Glutamatergic neuron (in vitro differentiated cells): Measurements from ENCODE around the gene L1CAM. TPM values are rescaled to one million over a fixed set of nuclear protein-coding genes. Genes with fewer than 3 reads are reported as not detected.

ENCODE experiments used
- DNase-seq: peaks from one replicate; pipeline ENCODE4 v3.0.0; 2022
- H3K27ac Mint-ChIP-seq: one replicate; pipeline ENCODE4 v1.8.0; 2020; ENCODE audit warnings: mild to moderate bottlenecking, mixed read lengths, inconsistent platforms; ENCODE audit not compliant: unreplicated experiment
- H3K27me3 Mint-ChIP-seq: one replicate; pipeline ENCODE4 v1.8.0; 2020; ENCODE audit warnings: mild to moderate bottlenecking, moderate library complexity, mixed read lengths, inconsistent platforms; ENCODE audit not compliant: unreplicated experiment
- H3K36me3 Mint-ChIP-seq: one replicate; pipeline ENCODE4 v1.8.0; 2020; ENCODE audit warnings: mild to moderate bottlenecking, mixed read lengths, inconsistent platforms; ENCODE audit not compliant: unreplicated experiment
- H3K4me1 Mint-ChIP-seq: one replicate; pipeline ENCODE4 v1.8.0; 2020; ENCODE audit warnings: mild to moderate bottlenecking, low read depth, mixed read lengths, inconsistent platforms; ENCODE audit not compliant: unreplicated experiment
- H3K4me3 Mint-ChIP-seq: one replicate; pipeline ENCODE4 v1.8.0; 2020; ENCODE audit warnings: mild to moderate bottlenecking, mixed read lengths, inconsistent platforms; ENCODE audit not compliant: unreplicated experiment
- H3K9me3 Mint-ChIP-seq: one replicate; pipeline ENCODE4 v1.8.0; 2020; ENCODE audit warnings: mild to moderate bottlenecking, moderate library complexity, mixed read lengths, inconsistent platforms; ENCODE audit not compliant: unreplicated experiment
- total RNA-seq: library from RNA; stranded (reverse); fragmentation: NEBNext Ultra II Directional; extraction: Animal tissue kit (Norgen Biotek cat#: 25700); gene quantifications from one replicate; pipeline ENCODE4 v1.2.1, GENCODE V29; 2021; ENCODE audit not compliant: unreplicated experiment
- TF ChIP-seq, protein P1 (sequence below): fragments of 200-600 bp; sonication (generic); IDR thresholded peaks from one replicate; pipeline ENCODE4 v1.5.0; 2021; ENCODE audit not compliant: partially characterized antibody, unreplicated experiment

L1CAM gene
- total RNA-seq, 1 donor from 2014 or later: 925 TPM

- TF ChIP-seq, protein P1, sequence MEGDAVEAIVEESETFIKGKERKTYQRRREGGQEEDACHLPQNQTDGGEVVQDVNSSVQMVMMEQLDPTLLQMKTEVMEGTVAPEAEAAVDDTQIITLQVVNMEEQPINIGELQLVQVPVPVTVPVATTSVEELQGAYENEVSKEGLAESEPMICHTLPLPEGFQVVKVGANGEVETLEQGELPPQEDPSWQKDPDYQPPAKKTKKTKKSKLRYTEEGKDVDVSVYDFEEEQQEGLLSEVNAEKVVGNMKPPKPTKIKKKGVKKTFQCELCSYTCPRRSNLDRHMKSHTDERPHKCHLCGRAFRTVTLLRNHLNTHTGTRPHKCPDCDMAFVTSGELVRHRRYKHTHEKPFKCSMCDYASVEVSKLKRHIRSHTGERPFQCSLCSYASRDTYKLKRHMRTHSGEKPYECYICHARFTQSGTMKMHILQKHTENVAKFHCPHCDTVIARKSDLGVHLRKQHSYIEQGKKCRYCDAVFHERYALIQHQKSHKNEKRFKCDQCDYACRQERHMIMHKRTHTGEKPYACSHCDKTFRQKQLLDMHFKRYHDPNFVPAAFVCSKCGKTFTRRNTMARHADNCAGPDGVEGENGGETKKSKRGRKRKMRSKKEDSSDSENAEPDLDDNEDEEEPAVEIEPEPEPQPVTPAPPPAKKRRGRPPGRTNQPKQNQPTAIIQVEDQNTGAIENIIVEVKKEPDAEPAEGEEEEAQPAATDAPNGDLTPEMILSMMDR: no peak
- DNase-seq: no peak
- Mint-ChIP-seq H3K4me3 (no peak overlapping the region), H3K27me3 (peaks cover 7% of the 10 kb centered on the region), H3K36me3 (no peaks in the 10 kb centered on the region), H3K9me3 (peaks cover 11% of the 10 kb centered on the region), H3K4me1 (peaks cover 10% of the 10 kb centered on the region), H3K27ac (no peak overlapping the region)
Observed at GRCh38 chrX:153825042-153825441, 60.9 kb downstream of the L1CAM start.

GRCh38 chrX:153824348-153824747 lies 61.6 kb downstream of the L1CAM start:
- no peaks in the 10 kb centered on the region for H3K36me3 Mint-ChIP-seq
- DNase-seq: no peak
- H3K27ac Mint-ChIP-seq: peak overlapping the region; percentile 12
- no peak overlapping the region for H3K4me3 Mint-ChIP-seq
- peaks cover 10% of the 10 kb centered on the region for H3K4me1 Mint-ChIP-seq
- TF ChIP-seq, protein P1: no peak
- H3K9me3 Mint-ChIP-seq: peaks cover 11% of the 10 kb centered on the region
- H3K27me3 Mint-ChIP-seq: peaks cover 10% of the 10 kb centered on the region

GRCh38 chrX:153821066-153821465 lies 64.9 kb downstream of the L1CAM start:
- Mint-ChIP-seq H3K4me1 (peaks cover 10% of the 10 kb centered on the region), H3K36me3 (no peaks in the 10 kb centered on the region)
- no peak for DNase-seq

DNA sequence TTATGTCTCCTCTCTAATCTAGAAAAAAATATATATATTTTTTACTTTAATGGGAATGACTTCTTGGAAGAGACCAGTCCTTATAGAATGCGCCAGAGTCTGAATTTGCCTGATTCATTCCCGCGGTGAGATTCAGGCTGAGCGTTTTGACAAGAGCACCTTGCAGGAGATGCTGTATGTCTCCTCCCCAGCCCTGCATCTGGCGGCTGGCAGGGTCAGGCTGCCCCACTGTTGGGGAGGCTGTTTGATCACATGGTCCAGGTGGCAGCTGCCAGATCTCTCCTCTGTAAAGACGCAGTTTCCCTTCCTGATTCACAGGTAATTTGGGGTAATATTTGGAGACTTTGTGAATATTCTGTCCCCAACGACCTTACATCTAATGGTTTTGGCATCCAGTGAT lies 65.4 kb downstream of the L1CAM start:
- TF ChIP-seq, protein P1: no peak
- H3K4me1 Mint-ChIP-seq: peaks cover 10% of the 10 kb centered on the region
- no peaks in the 10 kb centered on the region for H3K36me3 Mint-ChIP-seq
- no peak for DNase-seq
- H3K4me3 Mint-ChIP-seq: peak overlapping the region; percentile 61
- peaks cover 9% of the 10 kb centered on the region for H3K27me3 Mint-ChIP-seq
- peak overlapping the region; percentile 62 for H3K27ac Mint-ChIP-seq
- peaks cover 7% of the 10 kb centered on the region for H3K9me3 Mint-ChIP-seq

More at GRCh38 chrX:153821066-153821465, 64.9 kb downstream of the L1CAM start:
- H3K27ac Mint-ChIP-seq: peak overlapping the region; percentile 62
- TF ChIP-seq, protein P1: no peak
- peak overlapping the region; percentile 61 for H3K4me3 Mint-ChIP-seq
- H3K9me3 Mint-ChIP-seq: peaks cover 7% of the 10 kb centered on the region
- peaks cover 9% of the 10 kb centered on the region for H3K27me3 Mint-ChIP-seq

- Mint-ChIP-seq H3K4me1 (peaks cover 10% of the 10 kb centered on the region), H3K4me3 (peak overlapping the region; percentile 63), H3K36me3 (no peaks in the 10 kb centered on the region), H3K27ac (peak overlapping the region; percentile 79), H3K27me3 (peaks cover 10% of the 10 kb centered on the region), H3K9me3 (peaks cover 7% of the 10 kb centered on the region)
- DNase-seq: no peak
- TF ChIP-seq, protein P1: no peak
Observed at GRCh38 chrX:153819384-153820040, 66.5 kb downstream of the L1CAM start.
